ENCODE results near the gene SMPD3. TPM values are rescaled to one million over a fixed set of nuclear protein-coding genes. Genes with fewer than 3 reads are reported as not detected.

The SMPD3 gene
- total RNA-seq, 1 experiment from 2014 or later = 1.4 TPM

DNA sequence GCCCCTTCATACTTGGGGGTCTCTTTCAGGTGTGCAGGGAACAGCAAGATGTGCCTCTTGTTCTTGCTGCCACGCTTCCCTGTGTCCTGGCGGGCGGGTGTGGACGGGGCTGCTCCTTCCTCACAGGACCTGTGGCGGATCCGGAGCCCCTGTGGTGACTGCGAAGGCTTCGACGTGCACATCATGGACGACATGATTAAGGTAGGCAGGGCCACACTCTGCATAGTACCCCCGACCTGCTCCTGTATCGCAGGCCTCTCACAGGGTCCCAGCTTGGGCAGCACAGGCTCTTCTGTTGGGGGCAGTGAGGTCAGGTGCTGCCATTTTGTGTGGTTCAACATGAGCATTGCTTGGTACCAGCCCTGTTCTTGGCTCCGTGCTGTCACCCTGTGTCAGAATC lies 94.9 kb downstream of the SMPD3 start (continued):
- TF ChIP-seq, protein P1, sequence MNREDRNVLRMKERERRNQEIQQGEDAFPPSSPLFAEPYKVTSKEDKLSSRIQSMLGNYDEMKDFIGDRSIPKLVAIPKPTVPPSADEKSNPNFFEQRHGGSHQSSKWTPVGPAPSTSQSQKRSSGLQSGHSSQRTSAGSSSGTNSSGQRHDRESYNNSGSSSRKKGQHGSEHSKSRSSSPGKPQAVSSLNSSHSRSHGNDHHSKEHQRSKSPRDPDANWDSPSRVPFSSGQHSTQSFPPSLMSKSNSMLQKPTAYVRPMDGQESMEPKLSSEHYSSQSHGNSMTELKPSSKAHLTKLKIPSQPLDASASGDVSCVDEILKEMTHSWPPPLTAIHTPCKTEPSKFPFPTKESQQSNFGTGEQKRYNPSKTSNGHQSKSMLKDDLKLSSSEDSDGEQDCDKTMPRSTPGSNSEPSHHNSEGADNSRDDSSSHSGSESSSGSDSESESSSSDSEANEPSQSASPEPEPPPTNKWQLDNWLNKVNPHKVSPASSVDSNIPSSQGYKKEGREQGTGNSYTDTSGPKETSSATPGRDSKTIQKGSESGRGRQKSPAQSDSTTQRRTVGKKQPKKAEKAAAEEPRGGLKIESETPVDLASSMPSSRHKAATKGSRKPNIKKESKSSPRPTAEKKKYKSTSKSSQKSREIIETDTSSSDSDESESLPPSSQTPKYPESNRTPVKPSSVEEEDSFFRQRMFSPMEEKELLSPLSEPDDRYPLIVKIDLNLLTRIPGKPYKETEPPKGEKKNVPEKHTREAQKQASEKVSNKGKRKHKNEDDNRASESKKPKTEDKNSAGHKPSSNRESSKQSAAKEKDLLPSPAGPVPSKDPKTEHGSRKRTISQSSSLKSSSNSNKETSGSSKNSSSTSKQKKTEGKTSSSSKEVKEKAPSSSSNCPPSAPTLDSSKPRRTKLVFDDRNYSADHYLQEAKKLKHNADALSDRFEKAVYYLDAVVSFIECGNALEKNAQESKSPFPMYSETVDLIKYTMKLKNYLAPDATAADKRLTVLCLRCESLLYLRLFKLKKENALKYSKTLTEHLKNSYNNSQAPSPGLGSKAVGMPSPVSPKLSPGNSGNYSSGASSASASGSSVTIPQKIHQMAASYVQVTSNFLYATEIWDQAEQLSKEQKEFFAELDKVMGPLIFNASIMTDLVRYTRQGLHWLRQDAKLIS (CRISPR knock-in tag; IDR thresholded peaks at IDR 0.05; ENCODE audit: borderline replicate concordance) = no peak
- no peak for TF ChIP-seq ZNF263 (CRISPR knock-in tag; IDR thresholded peaks at IDR 0.05; ENCODE audit: low read depth)
- TF ChIP-seq ZNF121 (CRISPR knock-in tag; IDR thresholded peaks at IDR 0.05) = no peak
- TF ChIP-seq EMX1 (CRISPR knock-in tag; IDR thresholded peaks at IDR 0.05) = no peak

DNA sequence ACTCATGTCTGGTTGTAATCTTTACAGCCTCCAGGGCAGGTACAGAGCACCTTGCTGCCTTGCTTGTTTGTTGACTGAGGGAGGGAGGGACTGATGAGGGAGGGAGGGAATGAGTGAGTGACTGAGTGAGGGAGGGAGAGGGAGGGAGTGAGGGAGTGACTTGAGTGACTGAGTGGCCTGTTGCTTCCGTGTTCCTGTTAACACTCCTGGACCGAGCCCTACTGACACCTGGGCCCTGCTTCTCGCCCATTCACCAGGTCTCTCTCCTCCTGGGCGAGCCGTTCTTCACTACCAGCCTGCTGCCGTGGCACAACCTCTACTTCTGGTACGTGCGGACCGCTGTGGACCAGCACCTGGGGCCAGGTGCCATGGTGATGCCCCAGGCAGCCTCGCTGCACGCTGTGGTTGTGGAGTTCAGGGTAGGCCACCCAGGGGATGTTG lies 96.3 kb downstream of the SMPD3 start:
- H3K36me3 Mint-ChIP-seq = peaks cover 27% of the 10 kb centered on the region
- TF ChIP-seq SMAD4 (CRISPR knock-in tag; IDR thresholded peaks at IDR 0.05) (no peak), MYBL2 (CRISPR knock-in tag; IDR thresholded peaks at IDR 0.05) (no peak), GRHL2 (CRISPR knock-in tag; IDR thresholded peaks at IDR 0.05; ENCODE audit: insufficient replicate concordance, severe bottlenecking) (no peak), ATF1 (CRISPR knock-in tag; IDR thresholded peaks at IDR 0.05) (no peak), ZNF138 (CRISPR knock-in tag; conservative IDR thresholded peaks at IDR 0.05) (no peak)
- TF ChIP-seq, protein P2, sequence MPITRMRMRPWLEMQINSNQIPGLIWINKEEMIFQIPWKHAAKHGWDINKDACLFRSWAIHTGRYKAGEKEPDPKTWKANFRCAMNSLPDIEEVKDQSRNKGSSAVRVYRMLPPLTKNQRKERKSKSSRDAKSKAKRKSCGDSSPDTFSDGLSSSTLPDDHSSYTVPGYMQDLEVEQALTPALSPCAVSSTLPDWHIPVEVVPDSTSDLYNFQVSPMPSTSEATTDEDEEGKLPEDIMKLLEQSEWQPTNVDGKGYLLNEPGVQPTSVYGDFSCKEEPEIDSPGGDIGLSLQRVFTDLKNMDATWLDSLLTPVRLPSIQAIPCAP (CRISPR knock-in tag; IDR thresholded peaks at IDR 0.05) = no peak
- TF ChIP-seq, protein P3, sequence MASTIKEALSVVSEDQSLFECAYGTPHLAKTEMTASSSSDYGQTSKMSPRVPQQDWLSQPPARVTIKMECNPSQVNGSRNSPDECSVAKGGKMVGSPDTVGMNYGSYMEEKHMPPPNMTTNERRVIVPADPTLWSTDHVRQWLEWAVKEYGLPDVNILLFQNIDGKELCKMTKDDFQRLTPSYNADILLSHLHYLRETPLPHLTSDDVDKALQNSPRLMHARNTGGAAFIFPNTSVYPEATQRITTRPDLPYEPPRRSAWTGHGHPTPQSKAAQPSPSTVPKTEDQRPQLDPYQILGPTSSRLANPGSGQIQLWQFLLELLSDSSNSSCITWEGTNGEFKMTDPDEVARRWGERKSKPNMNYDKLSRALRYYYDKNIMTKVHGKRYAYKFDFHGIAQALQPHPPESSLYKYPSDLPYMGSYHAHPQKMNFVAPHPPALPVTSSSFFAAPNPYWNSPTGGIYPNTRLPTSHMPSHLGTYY (CRISPR knock-in tag; IDR thresholded peaks at IDR 0.05) = no peak
- no peaks in the 10 kb centered on the region for H3K9me3 Mint-ChIP-seq
- no peak for ATAC-seq
- H3K4me1 Mint-ChIP-seq = no peaks in the 10 kb centered on the region
- H3K27me3 Mint-ChIP-seq (ENCODE audit: low read depth) = no peaks in the 10 kb centered on the region
- no peak overlapping the region for H3K27ac Mint-ChIP-seq
- ChIA-PET CTCF (interaction anchor here (0.9 kb wide), 1 partner anchor 11 kb away, joined by 3 read pairs; no protein-coding TSS in a partner anchor), POLR2A (no interaction called here)
- H3K4me3 Mint-ChIP-seq = no peak overlapping the region
- DNase-seq (ENCODE audit: low spot score) = no peak

DNA sequence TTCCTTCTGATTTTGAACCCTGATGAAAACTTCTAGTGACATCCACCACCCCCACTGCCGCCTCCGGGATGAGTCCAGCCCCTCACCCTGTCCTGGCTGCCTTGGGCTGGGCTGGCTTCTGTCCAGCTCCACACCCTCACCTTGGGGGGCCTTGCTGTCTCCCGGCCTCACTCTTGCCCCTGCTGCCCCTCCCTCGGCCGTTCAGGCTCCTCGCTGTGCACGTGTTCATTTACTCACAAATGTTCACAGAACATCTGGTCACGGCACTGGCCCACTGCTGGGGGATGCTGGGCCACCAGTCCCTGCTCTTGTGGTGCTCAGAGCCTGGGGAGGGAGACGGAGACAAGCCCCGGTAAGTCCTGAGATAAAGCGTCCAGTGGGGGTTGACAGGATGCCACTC lies 96.8 kb downstream of the SMPD3 start:
- no peaks in the 10 kb centered on the region for H3K27me3 Mint-ChIP-seq (ENCODE audit: low read depth)
- peaks cover 33% of the 10 kb centered on the region for H3K36me3 Mint-ChIP-seq
- TF ChIP-seq, protein P3 (CRISPR knock-in tag; IDR thresholded peaks at IDR 0.05) = no peak
- TF ChIP-seq, protein P4, sequence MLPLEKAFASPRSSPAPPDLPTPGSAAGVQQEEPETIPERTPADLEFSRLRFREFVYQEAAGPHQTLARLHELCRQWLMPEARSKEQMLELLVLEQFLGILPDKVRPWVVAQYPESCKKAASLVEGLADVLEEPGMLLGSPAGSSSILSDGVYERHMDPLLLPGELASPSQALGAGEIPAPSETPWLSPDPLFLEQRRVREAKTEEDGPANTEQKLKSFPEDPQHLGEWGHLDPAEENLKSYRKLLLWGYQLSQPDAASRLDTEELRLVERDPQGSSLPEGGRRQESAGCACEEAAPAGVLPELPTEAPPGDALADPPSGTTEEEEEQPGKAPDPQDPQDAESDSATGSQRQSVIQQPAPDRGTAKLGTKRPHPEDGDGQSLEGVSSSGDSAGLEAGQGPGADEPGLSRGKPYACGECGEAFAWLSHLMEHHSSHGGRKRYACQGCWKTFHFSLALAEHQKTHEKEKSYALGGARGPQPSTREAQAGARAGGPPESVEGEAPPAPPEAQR (CRISPR knock-in tag; IDR thresholded peaks at IDR 0.05) = no peak
- no peak for TF ChIP-seq EMX1 (CRISPR knock-in tag; IDR thresholded peaks at IDR 0.05)
- TF ChIP-seq TEAD4 (CRISPR knock-in tag; IDR thresholded peaks at IDR 0.05) = no peak
- no peak for TF ChIP-seq ZNF423 (CRISPR knock-in tag; IDR thresholded peaks at IDR 0.05)
- TF ChIP-seq RELA (CRISPR knock-in tag; IDR thresholded peaks at IDR 0.05; ENCODE audit: borderline replicate concordance) = no peak
- TF ChIP-seq ETV6 (CRISPR knock-in tag; IDR thresholded peaks at IDR 0.05) = no peak
- no peak for TF ChIP-seq IRF2 (CRISPR knock-in tag; IDR thresholded peaks at IDR 0.05; ENCODE audit: borderline replicate concordance, low read depth)
- no peak for TF ChIP-seq ZBTB21 (CRISPR knock-in tag; IDR thresholded peaks at IDR 0.05; ENCODE audit: borderline replicate concordance)
- no peak for TF ChIP-seq CREB1 (CRISPR knock-in tag; IDR thresholded peaks at IDR 0.05)
- TF ChIP-seq ZNF263 (CRISPR knock-in tag; IDR thresholded peaks at IDR 0.05; ENCODE audit: low read depth) = no peak
- H3K4me1 Mint-ChIP-seq = no peaks in the 10 kb centered on the region
- ChIA-PET CTCF (no interaction called here), POLR2A (no interaction called here)
- DNase-seq (ENCODE audit: low spot score) = no peak
- ATAC-seq = no peak
- no peaks in the 10 kb centered on the region for H3K9me3 Mint-ChIP-seq
- H3K4me3 Mint-ChIP-seq = no peak overlapping the region
- no peak overlapping the region for H3K27ac Mint-ChIP-seq

Measured in WTC11 (cell line).